Esophagus (tissue), 2 donors: ENCODE measurements around the gene APOL3. TPM values are rescaled to one million over a fixed set of nuclear protein-coding genes. Genes with fewer than 3 reads are reported as not detected.
"Not testable (repeated sequence)": the region's sequence is repeated elsewhere in the genome, so short reads cannot be mapped to it uniquely, and the experiment has no call there.

Source experiments
- H3K27ac ChIP-seq, 2 donors: one replicate each; pipeline ENCODE4 v1.5.1; 2013; ENCODE audit warnings: low read depth in 2 of 2, mild to moderate bottlenecking in 2 of 2, inconsistent platforms in 1 of 2, low read length in 1 of 2, moderate library complexity in 1 of 2
- H3K27me3 ChIP-seq, 2 donors: one replicate each; pipeline ENCODE4 v1.6.1; 2013; ENCODE audit warnings: low read length in 2 of 2, control low read depth in 1 of 2, mild to moderate bottlenecking in 1 of 2; ENCODE audit not compliant: insufficient read depth in 2 of 2, control insufficient read depth in 1 of 2
- H3K36me3 ChIP-seq, 2 donors: one replicate each; pipeline ENCODE4 v1.6.1; 2013; ENCODE audit warnings: low read length in 1 of 2; ENCODE audit not compliant: control insufficient read depth in 2 of 2, insufficient read depth in 2 of 2
- H3K4me1 ChIP-seq, 2 donors: one replicate each; pipeline ENCODE4 v1.6.1; 2013; ENCODE audit warnings: low read length in 1 of 2; ENCODE audit not compliant: control insufficient read depth in 2 of 2, insufficient read depth in 2 of 2
- H3K4me3 ChIP-seq, 2 donors: one replicate each; pipeline ENCODE4 v1.5.1; 2013; ENCODE audit warnings: low read length in 2 of 2, mild to moderate bottlenecking in 2 of 2, low read depth in 1 of 2, moderate library complexity in 1 of 2
- H3K9me3 ChIP-seq, 2 donors: one replicate each; pipeline ENCODE4 v1.6.1; 2013; ENCODE audit warnings: mild to moderate bottlenecking in 2 of 2, low read depth in 1 of 2, low read length in 1 of 2, moderate library complexity in 1 of 2; ENCODE audit not compliant: control insufficient read depth in 2 of 2, insufficient read depth in 1 of 2
- WGBS, 2 donors: extraction: QIAGEN DNeasy Blood & Tissue Kit; methylation state at CpG; one replicate each; pipeline ENCODE4 v1.1.7; 2013; 5-methylcytosine and 5-hydroxymethylcytosine counted together
- polyA plus RNA-seq, 2 donors: library from polyadenylated mRNA; stranded (reverse); fragments of 200-250 nt; gene quantifications; one replicate each; pipeline ENCODE4 v1.2.3, GENCODE V29; 2013
- donor health status: healthy with polysubstance abuse.
- donor health status: Bipolar disorder and iron deficiency.

Gene APOL3, protein sequence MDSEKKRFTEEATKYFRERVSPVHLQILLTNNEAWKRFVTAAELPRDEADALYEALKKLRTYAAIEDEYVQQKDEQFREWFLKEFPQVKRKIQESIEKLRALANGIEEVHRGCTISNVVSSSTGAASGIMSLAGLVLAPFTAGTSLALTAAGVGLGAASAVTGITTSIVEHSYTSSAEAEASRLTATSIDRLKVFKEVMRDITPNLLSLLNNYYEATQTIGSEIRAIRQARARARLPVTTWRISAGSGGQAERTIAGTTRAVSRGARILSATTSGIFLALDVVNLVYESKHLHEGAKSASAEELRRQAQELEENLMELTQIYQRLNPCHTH
- polyA plus RNA-seq, result 10 to 100 TPM; 10.2 to 10.6 TPM

DNA sequence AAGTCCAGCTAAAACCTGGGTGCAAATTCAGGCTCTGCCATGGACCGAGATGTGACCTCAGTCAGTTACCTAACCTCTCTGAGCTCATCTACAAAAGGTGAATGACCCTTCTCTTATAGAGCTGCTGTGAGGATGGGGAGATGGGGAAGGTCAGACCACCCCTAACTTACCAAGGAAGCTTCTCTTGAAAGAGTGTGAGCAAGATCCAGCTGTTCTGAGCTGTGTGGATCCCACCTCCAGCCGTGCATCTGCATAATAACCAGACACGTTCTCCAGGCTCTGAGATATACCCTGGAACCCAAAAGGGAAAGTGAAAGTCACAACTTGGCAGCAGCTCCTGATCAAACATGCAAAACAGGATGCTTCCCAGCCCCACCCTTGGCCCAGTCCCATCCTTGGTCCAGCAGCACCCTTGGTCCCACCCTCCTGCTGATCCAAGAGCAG is at the start of gene APOL3:
APOL3 (minus strand) TSS at position 257 of the 444 bp plus-strand sequence. CDS start 11,700 bp downstream, outside the sequence.
- H3K36me3 ChIP-seq, result peaks cover 0 to 2% of the 10 kb centered on the region in 2 donors
- H3K4me1 ChIP-seq, result peaks cover 9 to 28% of the 10 kb centered on the region in 2 donors
- peak within 1 kb of the TSS; percentile 20 to 36 for H3K4me3 ChIP-seq
- H3K27me3 ChIP-seq, result no peaks in the 10 kb centered on the region
- no peaks in the 10 kb centered on the region for H3K9me3 ChIP-seq
- WGBS, 2 donors, result 12 to 15% methylated on average over 3 of the region's 3 CpGs
- H3K27ac ChIP-seq, result peak within 1 kb of the TSS; percentile 88 to 92

DNA sequence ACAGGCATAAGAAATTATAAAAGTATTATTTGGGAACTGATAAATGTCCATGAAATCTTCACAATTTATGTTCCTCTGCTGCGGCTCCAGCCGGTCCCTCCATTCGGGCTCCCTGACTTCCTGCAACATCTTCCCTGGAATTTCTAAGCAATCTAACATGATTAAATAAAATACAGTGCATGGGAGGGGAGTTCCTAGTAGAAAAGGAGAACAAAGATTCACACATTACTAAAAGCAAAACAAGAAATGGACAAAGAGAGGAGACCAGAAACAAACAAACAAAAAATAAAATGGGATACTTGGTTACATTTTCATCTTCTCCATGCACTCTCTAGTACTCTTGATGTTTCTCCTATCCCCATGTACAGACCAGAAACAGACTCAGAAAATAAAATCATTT is 49.7 kb upstream of the APOL3 start:
- H3K9me3 ChIP-seq, result no peaks in the 10 kb centered on the region
- no peaks in the 10 kb centered on the region for H3K27me3 ChIP-seq
- 82 to 93% methylated on average over 3 of the region's 3 CpGs for WGBS, 2 donors
- H3K36me3 ChIP-seq, result no peaks in the 10 kb centered on the region
- H3K27ac ChIP-seq, result no peak overlapping the region
- no peak overlapping the region for H3K4me3 ChIP-seq
- H3K4me1 ChIP-seq, result peaks cover 0 to 2% of the 10 kb centered on the region in 2 donors

DNA sequence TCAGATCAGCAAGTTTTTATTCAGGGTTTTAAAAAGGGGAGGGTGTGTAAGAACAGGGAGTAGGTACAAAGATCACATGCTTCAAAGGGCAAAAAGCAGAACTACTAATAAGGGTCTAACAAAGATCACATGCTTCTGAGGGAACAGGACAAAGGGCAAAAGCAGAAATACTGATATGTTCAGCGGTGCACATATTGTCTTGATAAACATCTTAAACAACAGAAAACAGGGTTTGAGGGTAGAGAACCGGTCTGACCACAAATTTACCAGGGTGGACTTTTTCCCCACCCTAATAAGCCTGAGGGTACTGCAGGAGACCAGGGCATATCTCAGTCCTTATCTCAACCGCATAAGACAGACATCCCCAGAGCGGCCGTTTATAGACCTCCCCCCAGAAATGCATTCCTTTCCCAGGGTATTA is 48.9 kb upstream of the APOL3 start:
- WGBS, 2 donors, result 78 to 86% methylated on average over 5 of the region's 5 CpGs
- H3K36me3 ChIP-seq, H3K27me3 ChIP-seq, H3K27ac ChIP-seq, H3K4me3 ChIP-seq, H3K9me3 ChIP-seq, H3K4me1 ChIP-seq: not testable (repeated sequence)

DNA sequence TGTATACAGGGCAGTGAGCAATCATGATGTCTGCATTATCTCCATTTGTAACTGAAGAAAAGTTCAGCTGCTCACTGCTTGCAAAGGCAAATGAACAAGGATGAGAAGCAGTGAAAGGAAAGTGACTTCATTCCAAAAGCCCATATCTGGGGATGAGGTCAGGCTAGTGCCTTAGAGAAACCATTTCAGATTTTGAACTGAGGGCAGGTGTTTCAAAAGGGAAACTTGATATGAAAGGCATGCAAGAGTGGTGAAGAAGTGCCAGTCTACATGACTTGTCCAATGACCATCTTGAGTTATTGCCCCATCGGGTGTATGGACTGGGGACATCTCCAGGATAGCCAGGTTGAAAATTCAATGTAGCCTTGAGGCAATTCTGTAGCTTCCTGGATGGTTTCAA is 48.4 kb upstream of the APOL3 start:
- 90 to 97% methylated on average over 1 of the region's 1 CpG for WGBS, 2 donors
- no peak overlapping the region for H3K27ac ChIP-seq
- peaks cover 0 to 4% of the 10 kb centered on the region in 2 donors for H3K4me1 ChIP-seq
- no peak overlapping the region for H3K4me3 ChIP-seq
- no peaks in the 10 kb centered on the region for H3K9me3 ChIP-seq
- H3K36me3 ChIP-seq, result no peaks in the 10 kb centered on the region
- H3K27me3 ChIP-seq, result no peaks in the 10 kb centered on the region

DNA sequence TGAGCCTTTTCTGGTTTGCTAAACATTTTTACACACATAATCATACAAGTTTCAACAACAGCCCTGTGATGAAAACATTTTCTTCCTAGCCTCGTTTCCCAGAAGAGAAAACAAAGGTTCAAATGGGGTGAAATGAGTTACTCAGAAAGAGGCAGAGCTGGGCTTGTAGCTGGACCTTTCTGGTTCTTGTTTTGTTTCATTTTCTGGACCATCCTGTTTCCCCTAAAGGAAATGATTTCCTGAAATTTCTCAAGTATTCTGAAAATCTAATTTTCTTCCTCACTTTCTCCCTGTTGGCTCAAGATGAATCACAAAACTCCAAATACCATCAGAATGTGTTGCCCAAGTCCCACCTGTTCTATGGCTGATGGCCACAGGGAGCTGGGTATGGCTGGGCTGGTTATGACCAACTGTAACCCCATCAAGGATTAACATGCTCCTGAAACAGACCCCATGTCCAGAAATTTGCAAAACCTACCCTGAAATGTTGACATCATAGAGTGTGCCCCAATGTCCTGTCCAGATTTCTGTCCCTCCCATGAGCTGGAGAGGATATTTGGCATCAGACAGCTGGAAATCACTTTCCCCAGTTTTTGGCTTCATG is 47.7 kb upstream of the APOL3 start:
- peaks cover 0 to 5% of the 10 kb centered on the region in 2 donors for H3K4me1 ChIP-seq
- WGBS, 2 donors, result 18 to 27% methylated on average over 1 of the region's 1 CpG
- H3K4me3 ChIP-seq, result no peak overlapping the region
- H3K27me3 ChIP-seq, result no peaks in the 10 kb centered on the region
- H3K27ac ChIP-seq, result no peak overlapping the region
- H3K36me3 ChIP-seq, result no peaks in the 10 kb centered on the region
- H3K9me3 ChIP-seq, result no peaks in the 10 kb centered on the region

DNA sequence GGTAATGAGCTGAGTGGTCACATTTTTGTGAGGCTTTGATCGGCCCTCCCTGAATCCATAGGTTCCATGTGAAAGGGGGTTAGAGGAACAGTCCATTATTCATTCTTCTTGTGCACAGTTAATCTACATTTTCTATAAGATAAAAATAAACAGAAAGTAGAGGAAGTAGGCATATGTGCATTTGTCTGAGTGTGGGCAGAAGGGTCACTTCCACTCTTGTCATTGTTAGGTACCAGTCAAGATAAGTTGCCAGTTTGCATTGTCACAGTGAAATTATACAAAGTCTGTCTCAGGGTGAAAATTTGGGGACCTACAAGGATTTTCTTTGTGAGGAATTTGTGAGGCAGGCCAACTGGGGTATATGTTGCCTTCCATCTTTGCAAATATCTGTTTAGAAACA is 45.7 kb upstream of the APOL3 start:
- no peak overlapping the region for H3K4me3 ChIP-seq
- H3K4me1 ChIP-seq, result peaks cover 3 to 10% of the 10 kb centered on the region in 2 donors
- WGBS, 2 donors, result 79 to 98% methylated on average over 1 of the region's 1 CpG
- no peaks in the 10 kb centered on the region for H3K27me3 ChIP-seq
- H3K9me3 ChIP-seq, result no peaks in the 10 kb centered on the region
- H3K27ac ChIP-seq, result no peak overlapping the region
- H3K36me3 ChIP-seq, result no peaks in the 10 kb centered on the region

DNA sequence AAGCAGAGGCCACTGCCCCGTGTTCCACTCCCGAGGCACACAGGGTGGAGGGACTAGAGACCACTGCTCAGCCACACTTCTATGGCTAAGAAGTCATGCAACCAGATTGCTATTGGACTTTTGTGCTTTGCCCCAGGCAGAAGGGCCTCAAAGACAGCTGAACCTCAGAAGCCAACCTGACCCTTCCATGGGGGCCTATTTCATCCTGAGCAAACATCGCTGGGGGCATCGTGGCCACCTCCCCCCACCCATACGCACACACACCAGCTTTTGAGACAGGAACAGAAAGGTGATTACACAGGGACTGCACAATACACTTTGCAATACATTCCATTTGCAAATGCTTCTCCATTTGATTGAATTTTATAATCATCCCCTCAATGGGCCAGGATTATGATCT is 45.0 kb upstream of the APOL3 start:
- H3K9me3 ChIP-seq, H3K36me3 ChIP-seq, H3K27ac ChIP-seq, H3K27me3 ChIP-seq, H3K4me3 ChIP-seq: not testable (repeated sequence)
- H3K4me1 ChIP-seq, result peaks cover 4 to 10% of the 10 kb centered on the region in 2 donors
- 72 to 81% methylated on average over 5 of the region's 5 CpGs for WGBS, 2 donors

DNA sequence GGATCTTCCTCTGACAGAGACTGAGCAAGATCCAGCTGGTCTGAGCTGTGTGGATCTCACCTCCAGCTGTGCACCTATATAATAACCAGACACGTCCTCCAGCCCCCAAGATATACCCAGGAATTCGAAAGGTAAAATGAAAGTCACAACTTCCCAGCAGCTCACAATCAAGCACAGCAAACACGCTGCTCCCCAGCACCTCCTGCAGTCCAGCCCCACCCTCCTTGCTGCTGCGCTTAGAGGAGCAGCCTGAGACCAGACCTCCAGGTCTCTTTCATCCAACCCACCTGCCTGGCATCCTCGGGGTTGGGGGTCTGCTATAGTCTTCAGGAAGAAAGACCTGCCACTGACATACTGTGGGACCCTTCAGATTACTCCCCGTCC is 44.1 kb upstream of the APOL3 start:
- no peak overlapping the region for H3K4me3 ChIP-seq
- no peaks in the 10 kb centered on the region for H3K36me3 ChIP-seq
- peak overlapping the region in 1 of 2 donors; percentile 40 for H3K27ac ChIP-seq

DNA sequence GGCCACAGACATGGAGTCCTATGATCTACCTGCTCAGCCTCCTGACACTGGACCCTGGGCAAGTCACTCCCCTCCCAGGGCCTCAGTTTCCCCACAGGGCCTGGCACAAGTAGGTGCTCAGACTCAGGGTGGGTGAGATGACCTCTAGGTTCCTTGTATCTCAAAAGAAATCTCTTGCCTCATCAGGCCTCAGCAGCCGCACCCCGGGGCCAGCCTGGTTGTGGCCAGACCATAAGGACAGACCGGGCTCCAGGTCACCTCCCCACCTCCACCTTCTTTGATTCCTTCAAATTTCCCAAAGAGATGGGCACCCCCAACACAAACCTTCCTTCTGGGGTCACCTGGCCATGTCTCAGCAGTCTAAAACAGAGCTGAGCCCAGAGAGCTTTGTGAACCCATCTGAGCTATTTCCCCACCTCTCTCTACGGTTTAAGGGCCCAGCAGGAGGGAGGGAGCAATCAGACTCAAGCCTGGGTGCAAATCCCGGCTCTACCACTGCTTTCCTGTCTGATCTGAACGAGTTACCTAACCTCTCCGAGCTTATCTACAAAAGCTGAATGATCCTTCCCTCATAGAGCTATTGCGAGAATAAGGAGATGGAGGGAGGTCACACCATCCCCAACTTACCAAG is 43.6 kb upstream of the APOL3 start:
- 68 to 74% methylated on average over 8 of the region's 8 CpGs for WGBS, 2 donors
- peaks cover 6 to 10% of the 10 kb centered on the region in 2 donors for H3K4me1 ChIP-seq
- H3K27me3 ChIP-seq, result no peaks in the 10 kb centered on the region
- peak overlapping the region in 1 of 2 donors; percentile 40 for H3K27ac ChIP-seq
- no peak overlapping the region for H3K4me3 ChIP-seq
- H3K9me3 ChIP-seq, result no peaks in the 10 kb centered on the region
- H3K36me3 ChIP-seq, result no peaks in the 10 kb centered on the region

More for the DNA sequence above, 44.1 kb upstream of the APOL3 start:
- WGBS, 2 donors, result 51 to 58% methylated on average over 6 of the region's 6 CpGs
- H3K27me3 ChIP-seq, result no peaks in the 10 kb centered on the region
- H3K9me3 ChIP-seq, result no peaks in the 10 kb centered on the region
- peaks cover 6 to 10% of the 10 kb centered on the region in 2 donors for H3K4me1 ChIP-seq
